Muscle of arm (tissue), 14 donors: ENCODE measurements around the gene ELK1. TPM values are rescaled to one million over a fixed set of nuclear protein-coding genes. Genes with fewer than 3 reads are reported as not detected.
"Not testable (repeated sequence)": the region's sequence is repeated elsewhere in the genome, so short reads cannot be mapped to it uniquely, and the experiment has no call there.

Source experiments
- DNase-seq: peaks from one replicate; pipeline ENCODE4 v3.0.0-alpha.2; 2013
- long read RNA-seq, 11 donors: transcript quantifications; one replicate each; lab custom pipeline, GENCODE V29; 2026
- polyA plus RNA-seq, 12 donors: library from polyadenylated mRNA; unstranded; fragments of 120-200 nt; gene quantifications; one replicate each; pipeline ENCODE4 v1.2.1, GENCODE V29; 2013; ENCODE audit not compliant: insufficient read length in 12 of 12

Gene ELK1
- polyA plus RNA-seq = 10 to 100 TPM in 11 of 12 donors, not detected in 1; 19.7 to 26.3 (median 23.5) TPM
- long read RNA-seq, donor 1, partial matches to known transcripts = 5 of 6 reads
- long read RNA-seq, donor 1, other reads (novel, unspliced or antisense) = 0 of 6 reads
- long read RNA-seq, donor 2 = 0 reads
- long read RNA-seq, donor 3, partial matches to known transcripts = 0 of 1 reads
- long read RNA-seq, donor 3, other reads (novel, unspliced or antisense) = 0 of 1 reads
- long read RNA-seq, donor 4 = 0 reads
- long read RNA-seq, donor 5, transcript ELK1-201 (6 exons, 2,695 nt) = major isoform, 5 of 7 reads
- long read RNA-seq, donor 5, partial matches to known transcripts = 0 of 7 reads
- long read RNA-seq, donor 5, other reads (novel, unspliced or antisense) = 0 of 7 reads
- long read RNA-seq, donor 6, partial matches to known transcripts = 0 of 5 reads
- long read RNA-seq, donor 6, other reads (novel, unspliced or antisense) = 0 of 5 reads
- long read RNA-seq, donor 7 = 0 reads
- long read RNA-seq, donor 8, transcript ELK1-201 (6 exons, 2,695 nt) = major isoform, 8 of 16 reads
- long read RNA-seq, donor 8, partial matches to known transcripts = 7 of 16 reads
- long read RNA-seq, donor 8, other reads (novel, unspliced or antisense) = 0 of 16 reads
- long read RNA-seq, donor 9, partial matches to known transcripts = 0 of 1 reads
- long read RNA-seq, donor 9, other reads (novel, unspliced or antisense) = 0 of 1 reads
- long read RNA-seq, donor 10, partial matches to known transcripts = 0 of 4 reads
- long read RNA-seq, donor 10, other reads (novel, unspliced or antisense) = 0 of 4 reads
- long read RNA-seq, donor 11, partial matches to known transcripts = 6 of 9 reads
- long read RNA-seq, donor 11, other reads (novel, unspliced or antisense) = 0 of 9 reads

- peak; percentile 96 for DNase-seq
These were observed at the start of gene ELK1 for GRCh38 chrX:47650164-47651042. ELK1 (minus strand) TSS chrX:47650563; CDS start chrX:47641441, 9,122 bp downstream.

- no peak for DNase-seq
These were observed 46.8 kb upstream of the ELK1 start for GRCh38 chrX:47697181-47697580.

- DNase-seq = no peak
These were observed 39.8 kb upstream of the ELK1 start for GRCh38 chrX:47690175-47690574.

- DNase-seq = no peak
These were observed 36.9 kb upstream of the ELK1 start for GRCh38 chrX:47687263-47687662.

- no peak for DNase-seq
These were observed 33.5 kb upstream of the ELK1 start for GRCh38 chrX:47683829-47684205.

- no peak for DNase-seq
These were observed 32.9 kb upstream of the ELK1 start for GRCh38 chrX:47683184-47683828.

GRCh38 chrX:47675959-47676859 is 25.8 kb upstream of the ELK1 start:
- not testable (repeated sequence) for DNase-seq

- DNase-seq = no peak
These were observed 24.4 kb upstream of the ELK1 start for GRCh38 chrX:47674776-47675175.

GRCh38 chrX:47665797-47666196 is 15.4 kb upstream of the ELK1 start:
- not testable (repeated sequence) for DNase-seq

GRCh38 chrX:47664737-47665136 is 14.4 kb upstream of the ELK1 start:
- no peak for DNase-seq

GRCh38 chrX:47662144-47662657 is 11.8 kb upstream of the ELK1 start:
- DNase-seq = no peak

- no peak for DNase-seq
These were observed 11.2 kb upstream of the ELK1 start for GRCh38 chrX:47661539-47661938.

GRCh38 chrX:47659421-47659726 is 9.0 kb upstream of the ELK1 start:
- DNase-seq = no peak

- peak; percentile 88 for DNase-seq
These were observed 8.5 kb upstream of the ELK1 start, which contains the start of gene UXT for GRCh38 chrX:47658684-47659420. UXT (minus strand) TSS chrX:47659180; CDS start chrX:47658927, 253 bp downstream.

GRCh38 chrX:47658301-47658683 is 7.9 kb upstream of the ELK1 start:
- DNase-seq = no peak

- DNase-seq = no peak
These were observed 911 bp upstream of the ELK1 start for GRCh38 chrX:47651043-47651905.

GRCh38 chrX:47649781-47650163 is 591 bp downstream of the ELK1 start:
- no peak for DNase-seq

GRCh38 chrX:47649271-47649670 is 1.1 kb downstream of the ELK1 start:
- no peak for DNase-seq
